ENCODE results near the gene GNAT2.

The GNAT2 gene

GRCh38 chr1:109573785-109574184 is 45.6 kb downstream of the GNAT2 start:
- peaks cover 32% of the 10 kb centered on the region for H3K79me2 ChIP-seq (ENCODE audit: low read length)
- H3K4me2 ChIP-seq (ENCODE audit: low read length): peak overlapping the region; percentile 11; the same call in 1 of the 2 replicates

GRCh38 chr1:109570414-109570813 is 49.0 kb downstream of the GNAT2 start:
- H2AFZ ChIP-seq (ENCODE audit: low read depth, low read length): no peak overlapping the region
- H3K27me3 ChIP-seq (ENCODE audit: low read depth, low read length): no peaks in the 10 kb centered on the region
- H3K9ac ChIP-seq (ENCODE audit: low read length): no peak overlapping the region
- TF ChIP-seq CTCF (IDR thresholded peaks at IDR 0.05; ENCODE audit: low read depth, low read length): no peak
- no peak for TF ChIP-seq EZH2phosphoT487 (IDR thresholded peaks at IDR 0.05; ENCODE audit: low read depth)
- H3K4me2 ChIP-seq (ENCODE audit: low read length): no peak overlapping the region
- H3K4me3 ChIP-seq (ENCODE audit: low read length): no peak overlapping the region
- H3K36me3 ChIP-seq (replicated peaks; ENCODE audit: low read depth, low read length): no peaks in the 10 kb centered on the region
- H3K79me2 ChIP-seq (ENCODE audit: low read length): peaks cover 58% of the 10 kb centered on the region
- H3K9me3 ChIP-seq (ENCODE audit: insufficient read depth, low read length): no peaks in the 10 kb centered on the region
- peaks cover 31% of the 10 kb centered on the region for H4K20me1 ChIP-seq (ENCODE audit: insufficient read depth, low read length)
- peaks cover 28% of the 10 kb centered on the region for H3K4me1 ChIP-seq (ENCODE audit: low read length)
- H3K27ac ChIP-seq (ENCODE audit: low read length): no peak overlapping the region

More at GRCh38 chr1:109573785-109574184, 45.6 kb downstream of the GNAT2 start:
- Histone ChIP-seq H3K27me3 (ENCODE audit: low read depth, low read length) (no peaks in the 10 kb centered on the region), H3K36me3 (replicated peaks; ENCODE audit: low read depth, low read length) (no peaks in the 10 kb centered on the region), H4K20me1 (ENCODE audit: insufficient read depth, low read length) (peaks cover 24% of the 10 kb centered on the region), H3K9me3 (ENCODE audit: insufficient read depth, low read length) (no peaks in the 10 kb centered on the region), H3K27ac (ENCODE audit: low read length) (peak overlapping the region; percentile 21; the same call in 1 of the 2 replicates), H2AFZ (ENCODE audit: low read depth, low read length) (no peak overlapping the region), H3K4me1 (ENCODE audit: low read length) (peaks cover 21% of the 10 kb centered on the region), H3K4me3 (ENCODE audit: low read length) (no peak overlapping the region), H3K9ac (ENCODE audit: low read length) (no peak overlapping the region)
- no peak for TF ChIP-seq CTCF (IDR thresholded peaks at IDR 0.05; ENCODE audit: low read depth, low read length)
- no peak for TF ChIP-seq EZH2phosphoT487 (IDR thresholded peaks at IDR 0.05; ENCODE audit: low read depth)

- H3K27me3 ChIP-seq (ENCODE audit: low read depth, low read length): no peaks in the 10 kb centered on the region
- H3K27ac ChIP-seq (ENCODE audit: low read length): no peak overlapping the region
- no peaks in the 10 kb centered on the region for H3K36me3 ChIP-seq (replicated peaks; ENCODE audit: low read depth, low read length)
- H3K9ac ChIP-seq (ENCODE audit: low read length): no peak overlapping the region
- peak overlapping the region; percentile 51 for H3K4me2 ChIP-seq (ENCODE audit: low read length)
- peaks cover 68% of the 10 kb centered on the region for H3K79me2 ChIP-seq (ENCODE audit: low read length)
- peaks cover 31% of the 10 kb centered on the region for H4K20me1 ChIP-seq (ENCODE audit: insufficient read depth, low read length)
- H3K4me1 ChIP-seq (ENCODE audit: low read length): peaks cover 27% of the 10 kb centered on the region
- H2AFZ ChIP-seq (ENCODE audit: low read depth, low read length): no peak overlapping the region
- H3K4me3 ChIP-seq (ENCODE audit: low read length): 0 out of 2 replicates have a peak overlapping the region, but pooled peaks have one; percentile 35
- TF ChIP-seq CTCF (IDR thresholded peaks at IDR 0.05; ENCODE audit: low read depth, low read length) (no peak), EZH2phosphoT487 (IDR thresholded peaks at IDR 0.05; ENCODE audit: low read depth) (no peak)
- H3K9me3 ChIP-seq (ENCODE audit: insufficient read depth, low read length): no peaks in the 10 kb centered on the region
Observed at GRCh38 chr1:109569323-109569722, 50.1 kb downstream of the GNAT2 start.

- H3K4me3 ChIP-seq (ENCODE audit: low read length): no peak overlapping the region
- peaks cover 81% of the 10 kb centered on the region for H3K79me2 ChIP-seq (ENCODE audit: low read length)
- H4K20me1 ChIP-seq (ENCODE audit: insufficient read depth, low read length): peaks cover 30% of the 10 kb centered on the region
- no peak overlapping the region for H2AFZ ChIP-seq (ENCODE audit: low read depth, low read length)
- no peak overlapping the region for H3K9ac ChIP-seq (ENCODE audit: low read length)
- no peaks in the 10 kb centered on the region for H3K9me3 ChIP-seq (ENCODE audit: insufficient read depth, low read length)
- no peak overlapping the region for H3K27ac ChIP-seq (ENCODE audit: low read length)
- peak overlapping the region; percentile 51; the same call in 1 of the 2 replicates for H3K4me2 ChIP-seq (ENCODE audit: low read length)
- H3K27me3 ChIP-seq (ENCODE audit: low read depth, low read length): no peaks in the 10 kb centered on the region
- H3K36me3 ChIP-seq (replicated peaks; ENCODE audit: low read depth, low read length): no peaks in the 10 kb centered on the region
- TF ChIP-seq CTCF (IDR thresholded peaks at IDR 0.05; ENCODE audit: low read depth, low read length): no peak
- no peak for TF ChIP-seq EZH2phosphoT487 (IDR thresholded peaks at IDR 0.05; ENCODE audit: low read depth)
- peaks cover 15% of the 10 kb centered on the region for H3K4me1 ChIP-seq (ENCODE audit: low read length)
Observed at GRCh38 chr1:109567877-109568672, 51.3 kb downstream of the GNAT2 start.

Data from OCI-LY3 (cell line).